GM18867 (cell line): Measurements from ENCODE around the gene LCTL.
"Not testable (repeated sequence)": the region's sequence is repeated elsewhere in the genome, so short reads cannot be mapped to it uniquely, and the experiment has no call there.

ENCODE experiments used
- ATAC-seq: cut with Tn5 transposase; IDR thresholded peaks from one replicate; pipeline ENCODE4 v1.9.1; 2021; ENCODE audit warnings: mild to moderate bottlenecking, moderate library complexity; ENCODE audit not compliant: unreplicated experiment

LCTL gene

GRCh38 chr15:66592505-66593218, 26.9 kb upstream of the LCTL start:
- no peak for ATAC-seq

GRCh38 chr15:66591322-66591862, 25.6 kb upstream of the LCTL start:
- ATAC-seq = no peak

- ATAC-seq = no peak
These were observed 24.6 kb upstream of the LCTL start for GRCh38 chr15:66590435-66590834.

GRCh38 chr15:66589429-66589828, 23.6 kb upstream of the LCTL start:
- not testable (repeated sequence) for ATAC-seq

GRCh38 chr15:66588971-66589370, 23.2 kb upstream of the LCTL start:
- ATAC-seq = no peak

GRCh38 chr15:66588537-66588936, 22.7 kb upstream of the LCTL start:
- ATAC-seq = no peak

- ATAC-seq = no peak
These were observed 22.0 kb upstream of the LCTL start for GRCh38 chr15:66587749-66588148.

GRCh38 chr15:66587020-66587419, 21.2 kb upstream of the LCTL start:
- ATAC-seq = no peak

- ATAC-seq = no peak
These were observed 20.6 kb upstream of the LCTL start for GRCh38 chr15:66586155-66586976.

GRCh38 chr15:66581972-66582537, 16.3 kb upstream of the LCTL start:
- no peak for ATAC-seq

GRCh38 chr15:66580643-66581042, 14.8 kb upstream of the LCTL start:
- no peak for ATAC-seq

- ATAC-seq = no peak
These were observed 12.6 kb upstream of the LCTL start for GRCh38 chr15:66578286-66578875.

GRCh38 chr15:66574596-66574950, 8.8 kb upstream of the LCTL start:
- no peak for ATAC-seq

GRCh38 chr15:66573719-66574595, 8.2 kb upstream of the LCTL start:
- ATAC-seq = no peak

GRCh38 chr15:66573348-66573718, 7.5 kb upstream of the LCTL start:
- ATAC-seq = no peak

GRCh38 chr15:66572146-66572545, 6.3 kb upstream of the LCTL start:
- ATAC-seq = no peak

- no peak for ATAC-seq
These were observed 5.2 kb upstream of the LCTL start for GRCh38 chr15:66570842-66571478.

- no peak for ATAC-seq
These were observed 4.5 kb upstream of the LCTL start for GRCh38 chr15:66570327-66570726.

- ATAC-seq = no peak
These were observed 3.8 kb upstream of the LCTL start for GRCh38 chr15:66569461-66570137.
